ENCODE results near the gene STX1B. TPM values are rescaled to one million over a fixed set of nuclear protein-coding genes. Genes with fewer than 3 reads are reported as not detected.
A peak's percentile ranks its signal among the peaks of the same experiment; 100 is the strongest.

STX1B gene
- total and polyA plus RNA-seq, 2 of the 8 experiments (the other 6 are each of a cell fraction or from before 2014, with no cell fraction given) = 8.9 to 20.2 TPM

GRCh38 chr16:30947859-30948666 lies 62.4 kb downstream of the STX1B start (continued):
- TF ChIP-seq SIN3A (conservative IDR thresholded peaks at IDR 0.05 in 1 of 2, IDR thresholded peaks at IDR 0.05 in 1 of 2; ENCODE audit: low read depth in 1 of 2, low read length in 2 of 2) (peak; percentile 73 to 78; a peak in 3 of 4 replicates), CREB1 (IDR thresholded peaks at IDR 0.05) (peak; percentile 73), RNF2 (IDR thresholded peaks at IDR 0.05; ENCODE audit: borderline replicate concordance, low read depth, low read length, missing control alignments, poor library complexity, severe bottlenecking) (no peak), FOSL1 (IDR thresholded peaks at IDR 0.05; ENCODE audit: insufficient read depth, low read depth, low read length) (no peak), ASH2L (IDR thresholded peaks at IDR 0.05; ENCODE audit: low read length) (no peak), KDM4A (IDR thresholded peaks at IDR 0.05; ENCODE audit: low read depth, low read length, severe bottlenecking) (no peak), TEAD4 (IDR thresholded peaks at IDR 0.05; ENCODE audit: low read depth, low read length) (peak; percentile 34; the same call in 1 of the 2 replicates), MAFK (IDR thresholded peaks at IDR 0.05; ENCODE audit: low read depth, low read length) (no peak), CBX8 (IDR thresholded peaks at IDR 0.05; ENCODE audit: borderline replicate concordance, low read depth, low read length) (no peak), EGR1 (IDR thresholded peaks at IDR 0.05; ENCODE audit: borderline replicate concordance, low read depth, low read length) (peak; percentile 25; the same call in 1 of the 2 replicates), E2F6 (IDR thresholded peaks at IDR 0.05) (no peak), SIX5 (IDR thresholded peaks at IDR 0.05; ENCODE audit: low read depth, low read length) (no peak), TAF1 (IDR thresholded peaks at IDR 0.05; ENCODE audit: low read depth, low read length) (peak; percentile 73), RFX5 (IDR thresholded peaks at IDR 0.05; ENCODE audit: borderline replicate concordance, low read depth, low read length) (no peak), CTCF (IDR thresholded peaks at IDR 0.05; ENCODE audit: control extremely low read depth in 1 of 3, insufficient read depth in 1 of 3, low read depth in 1 of 3, low read length in 3 of 3) (peak; percentile 5 to 28 (median 14); a peak in 3 of 4 replicates), KDM1A (IDR thresholded peaks at IDR 0.05; ENCODE audit: borderline replicate concordance, low read length) (no peak), TBP (IDR thresholded peaks at IDR 0.05; ENCODE audit: low read depth, low read length) (peak; percentile 42)
